Suprapubic skin (tissue), 4 donors: ENCODE data around the gene CACNA1G. TPM values are rescaled to one million over a fixed set of nuclear protein-coding genes. Genes with fewer than 3 reads are reported as not detected.

Experiments
- DNase-seq, 2 donors: peaks; one replicate each; pipeline ENCODE4 v3.0.0-alpha.2; 2019; ENCODE audit warnings: low spot score in 2 of 2
- H3K27ac ChIP-seq: fragments of 200-600 bp; sonication (generic); one replicate; pipeline ENCODE4 v1.5.1; 2019
- H3K27me3 ChIP-seq: fragments of 200-600 bp; sonication (generic); one replicate; pipeline ENCODE4 v1.5.1; 2019
- H3K36me3 ChIP-seq: fragments of 200-600 bp; sonication (generic); one replicate; pipeline ENCODE4 v1.5.1; 2019
- H3K4me1 ChIP-seq: fragments of 200-600 bp; sonication (generic); one replicate; pipeline ENCODE4 v1.5.1; 2019
- H3K4me3 ChIP-seq: fragments of 200-600 bp; sonication (generic); one replicate; pipeline ENCODE4 v1.5.1; 2019; ENCODE audit warnings: mild to moderate bottlenecking
- H3K9me3 ChIP-seq: fragments of 200-600 bp; sonication (generic); one replicate; pipeline ENCODE4 v1.5.1; 2019
- CTCF ChIP-seq, 2 donors: fragments of 200-600 bp in 1 of 2; fragments of 450-650 bp in 1 of 2; sonication (generic) in 1 of 2; IDR thresholded peaks; one replicate each; pipeline ENCODE4 v1.5.1; 2016 to 2019; ENCODE audit warnings: antibody characterized with exemption in 2 of 2, mild to moderate bottlenecking in 1 of 2, moderate library complexity in 1 of 2
- EP300 ChIP-seq: sonication (generic); formaldehyde crosslinking; IDR thresholded peaks from one replicate; pipeline ENCODE4 v1.6.1; 2017; ENCODE audit warnings: antibody characterized with exemption
- POLR2A ChIP-seq, 2 donors: fragments of 450-650 bp; IDR thresholded peaks; one replicate each; pipeline ENCODE4 v1.6.1; 2017; ENCODE audit warnings: antibody characterized with exemption in 2 of 2, mild to moderate bottlenecking in 2 of 2, moderate library complexity in 2 of 2
- POLR2AphosphoS5 ChIP-seq, 3 donors: sonication (generic); formaldehyde crosslinking; IDR thresholded peaks; one replicate each; pipeline ENCODE4 v1.6.1; 2017; ENCODE audit warnings: antibody characterized with exemption in 3 of 3
- WGBS: methylation state at CpG from one replicate; pipeline ENCODE4 v1.1.5; 2018; 5-methylcytosine and 5-hydroxymethylcytosine counted together
- total RNA-seq, 4 donors: library from RNA; depleted of rRNA; stranded (reverse); fragments of >200 nt; gene quantifications; one replicate each; pipeline ENCODE4 v1.1.0, GENCODE V29; 2016

Gene CACNA1G
- total RNA-seq, 4 donors from 2014 or later = 1.1 to 9.9 (median 2.7) TPM

DNA sequence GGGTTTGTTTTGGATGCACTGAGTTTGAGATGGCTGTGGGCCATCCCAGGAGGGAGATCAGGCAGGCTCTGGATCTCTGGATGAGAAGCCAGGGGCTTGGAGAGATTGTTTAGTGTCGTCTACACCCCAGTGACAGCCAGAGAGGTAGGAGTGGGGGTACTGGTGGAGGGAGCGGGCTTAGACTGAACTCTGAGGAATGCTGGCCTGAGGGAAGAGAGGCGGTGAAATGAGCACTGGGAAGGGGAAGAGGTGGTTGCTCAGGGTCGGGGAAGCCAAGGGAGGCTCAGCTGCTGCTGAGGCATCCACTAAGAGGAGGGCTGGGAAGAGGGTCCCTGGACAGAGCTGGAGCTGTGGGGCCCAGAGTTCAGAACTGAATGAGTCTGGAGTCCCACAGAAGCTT is 23.6 kb downstream of the CACNA1G start:
- Histone ChIP-seq H3K27ac (no peak overlapping the region), H3K27me3 (peaks cover 9% of the 10 kb centered on the region), H3K4me3 (no peak overlapping the region), H3K4me1 (peaks cover 4% of the 10 kb centered on the region), H3K36me3 (no peaks in the 10 kb centered on the region), H3K9me3 (no peaks in the 10 kb centered on the region)
- WGBS = 76% methylated on average over 4 of the region's 4 CpGs
- no peak for DNase-seq
- TF ChIP-seq POLR2AphosphoS5 (IDR thresholded peaks at IDR 0.05) = no peak
- TF ChIP-seq POLR2A (IDR thresholded peaks at IDR 0.05) = no peak
- TF ChIP-seq EP300 = no peak
- TF ChIP-seq CTCF (IDR thresholded peaks at IDR 0.05) = no peak

DNA sequence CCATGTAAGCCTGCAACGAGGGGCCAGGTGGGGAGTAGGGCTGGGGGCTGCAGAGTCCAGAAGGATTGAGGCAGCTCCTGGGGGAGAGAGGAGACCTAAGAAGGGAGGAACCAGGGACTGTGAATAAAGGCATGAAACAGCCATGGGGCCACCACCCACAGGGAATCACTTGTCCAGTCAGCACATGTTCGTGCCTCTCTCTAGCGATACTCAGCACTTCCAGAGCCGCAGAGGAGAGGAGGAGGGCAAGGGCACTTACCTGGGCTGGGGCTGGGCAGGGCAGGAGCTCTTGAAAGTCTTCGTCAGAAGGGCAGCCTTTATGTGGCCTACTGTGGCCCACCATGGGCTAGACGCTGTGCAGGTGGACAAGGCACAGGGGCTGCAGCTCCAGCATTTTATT is 24.2 kb downstream of the CACNA1G start:
- H3K36me3 ChIP-seq = no peaks in the 10 kb centered on the region
- no peak overlapping the region for H3K27ac ChIP-seq
- no peak overlapping the region for H3K4me3 ChIP-seq
- 76% methylated on average over 5 of the region's 6 CpGs for WGBS
- H3K9me3 ChIP-seq = no peaks in the 10 kb centered on the region
- H3K27me3 ChIP-seq = peaks cover 9% of the 10 kb centered on the region
- peaks cover 10% of the 10 kb centered on the region for H3K4me1 ChIP-seq
- TF ChIP-seq EP300 (no peak), POLR2AphosphoS5 (IDR thresholded peaks at IDR 0.05) (no peak), POLR2A (IDR thresholded peaks at IDR 0.05) (no peak), CTCF (IDR thresholded peaks at IDR 0.05) (no peak)
- no peak for DNase-seq

DNA sequence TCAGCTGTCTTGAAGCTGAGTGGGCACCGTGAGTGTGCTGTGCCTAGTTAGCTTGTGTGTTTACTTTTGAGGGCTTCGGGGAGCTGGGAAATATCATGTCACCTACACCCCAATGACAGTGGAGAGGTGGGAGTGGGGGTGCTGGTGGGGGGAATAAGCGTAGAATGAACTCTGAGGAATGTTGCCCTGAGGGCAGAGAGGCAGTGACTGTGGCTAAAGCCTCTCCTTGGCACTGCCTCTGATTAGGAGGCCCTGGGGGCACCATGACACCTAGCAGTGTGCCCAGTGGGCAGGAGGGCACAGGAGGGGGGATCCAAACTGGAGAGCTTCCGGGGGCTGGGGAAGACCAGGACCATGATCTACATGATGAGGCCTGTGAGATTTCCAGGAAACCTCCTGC is 24.8 kb downstream of the CACNA1G start:
- DNase-seq = no peak
- TF ChIP-seq POLR2A (IDR thresholded peaks at IDR 0.05) = no peak
- TF ChIP-seq CTCF (IDR thresholded peaks at IDR 0.05) = no peak
- no peak for TF ChIP-seq EP300
- no peak for TF ChIP-seq POLR2AphosphoS5 (IDR thresholded peaks at IDR 0.05)
- Histone ChIP-seq H3K4me3 (no peak overlapping the region), H3K4me1 (peaks cover 12% of the 10 kb centered on the region), H3K27ac (no peak overlapping the region), H3K27me3 (peaks cover 5% of the 10 kb centered on the region), H3K9me3 (no peaks in the 10 kb centered on the region), H3K36me3 (no peaks in the 10 kb centered on the region)
- WGBS = 76% methylated on average over 4 of the region's 4 CpGs

DNA sequence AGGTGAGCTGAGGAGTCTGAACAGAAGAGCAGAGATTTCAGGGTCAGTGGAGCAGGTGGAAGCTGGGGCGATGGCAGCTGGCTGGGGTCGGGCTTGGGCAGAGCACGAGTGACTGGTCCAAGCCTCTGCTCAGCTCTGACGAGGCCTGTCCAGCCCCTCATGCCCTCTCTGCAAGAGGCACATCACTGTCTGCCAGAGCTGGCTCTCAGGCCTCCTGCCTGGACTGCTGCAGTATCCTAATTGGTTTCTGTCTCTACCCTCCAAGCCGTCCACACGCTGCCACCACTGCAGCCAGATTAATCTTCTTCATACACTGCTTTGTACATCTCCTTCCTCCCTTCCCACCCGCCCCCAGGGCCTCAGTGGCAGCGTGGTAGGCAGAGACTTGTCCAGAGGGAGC is 25.4 kb downstream of the CACNA1G start:
- no peak overlapping the region for H3K27ac ChIP-seq
- peaks cover 14% of the 10 kb centered on the region for H3K4me1 ChIP-seq
- TF ChIP-seq EP300 = no peak
- no peak for TF ChIP-seq POLR2AphosphoS5 (IDR thresholded peaks at IDR 0.05)
- TF ChIP-seq POLR2A (IDR thresholded peaks at IDR 0.05) = no peak
- no peak for TF ChIP-seq CTCF (IDR thresholded peaks at IDR 0.05)
- no peaks in the 10 kb centered on the region for H3K9me3 ChIP-seq
- no peaks in the 10 kb centered on the region for H3K27me3 ChIP-seq
- 74% methylated on average over 8 of the region's 8 CpGs for WGBS
- no peak for DNase-seq
- no peaks in the 10 kb centered on the region for H3K36me3 ChIP-seq
- no peak overlapping the region for H3K4me3 ChIP-seq

GRCh38 chr17:50586421-50587247 is 26.1 kb downstream of the CACNA1G start:
- no peak for DNase-seq
- Histone ChIP-seq H3K4me1 (peaks cover 14% of the 10 kb centered on the region), H3K27ac (no peak overlapping the region), H3K36me3 (no peaks in the 10 kb centered on the region), H3K27me3 (no peaks in the 10 kb centered on the region), H3K4me3 (no peak overlapping the region), H3K9me3 (no peaks in the 10 kb centered on the region)
- whole genome bisulfite sequencing = 90% methylated on average over 9 of the region's 9 CpGs
- TF ChIP-seq EP300 = no peak
- TF ChIP-seq CTCF (IDR thresholded peaks at IDR 0.05) = no peak
- TF ChIP-seq POLR2A (IDR thresholded peaks at IDR 0.05) = no peak
- no peak for TF ChIP-seq POLR2AphosphoS5 (IDR thresholded peaks at IDR 0.05)
